Middle frontal gyrus (tissue), 1 donor: ENCODE results near the gene RPL10A.

Experiments
- DNase-seq: peaks from one replicate; pipeline ENCODE4 v3.0.0-alpha.2; 2015; ENCODE audit warnings: low spot score; ENCODE audit errors: extremely low spot score

RPL10A gene

DNA sequence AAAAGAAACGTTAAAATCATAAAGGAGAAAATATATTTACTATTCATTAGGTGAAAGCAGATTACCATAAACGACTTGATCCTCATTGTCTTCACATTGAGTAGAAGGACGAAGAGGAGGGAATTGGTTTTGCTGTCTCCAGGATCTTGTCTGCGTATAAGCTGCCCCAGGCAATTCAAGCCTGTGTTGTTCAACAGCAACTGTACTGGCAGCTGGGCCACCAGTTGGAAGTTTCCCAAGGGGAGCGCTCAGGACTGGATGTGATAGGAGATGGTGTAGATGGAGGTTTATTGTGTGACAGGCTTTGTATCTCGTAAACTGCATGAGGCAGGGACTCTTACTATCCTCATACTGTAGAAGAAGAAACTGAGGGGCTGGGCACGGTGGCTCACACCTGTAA is 20.0 kb upstream of the RPL10A start:
- DNase-seq = no peak

DNA sequence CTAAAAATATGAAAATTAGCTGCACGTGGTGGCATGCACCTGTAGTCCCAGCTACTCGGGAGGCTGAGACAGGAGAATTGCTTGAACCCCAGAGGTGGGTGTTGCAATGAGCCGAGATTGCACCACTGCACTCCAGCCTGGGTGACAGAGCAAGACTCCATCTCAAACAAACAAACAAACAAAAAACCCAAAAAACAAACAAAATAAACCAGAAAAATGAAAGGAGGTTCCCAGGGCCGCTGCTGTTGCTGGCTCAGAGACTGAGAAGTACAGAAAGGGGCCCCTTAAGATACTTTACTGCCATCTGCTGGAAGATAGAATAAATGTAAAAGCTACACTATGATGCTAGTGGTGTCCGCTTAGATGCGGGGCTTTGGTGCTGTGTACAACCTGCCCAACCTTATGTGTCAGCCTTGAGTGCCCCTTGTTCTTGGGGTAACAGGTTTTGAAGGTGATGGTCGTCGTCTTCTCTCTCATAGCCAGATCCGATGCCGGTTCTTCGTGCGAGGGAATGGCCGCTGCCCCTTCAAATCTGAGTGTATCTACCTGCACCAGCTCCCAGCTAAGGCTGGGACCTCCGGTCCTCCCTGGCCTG is 18.8 kb upstream of the RPL10A start:
- DNase-seq = peak; percentile 63

DNA sequence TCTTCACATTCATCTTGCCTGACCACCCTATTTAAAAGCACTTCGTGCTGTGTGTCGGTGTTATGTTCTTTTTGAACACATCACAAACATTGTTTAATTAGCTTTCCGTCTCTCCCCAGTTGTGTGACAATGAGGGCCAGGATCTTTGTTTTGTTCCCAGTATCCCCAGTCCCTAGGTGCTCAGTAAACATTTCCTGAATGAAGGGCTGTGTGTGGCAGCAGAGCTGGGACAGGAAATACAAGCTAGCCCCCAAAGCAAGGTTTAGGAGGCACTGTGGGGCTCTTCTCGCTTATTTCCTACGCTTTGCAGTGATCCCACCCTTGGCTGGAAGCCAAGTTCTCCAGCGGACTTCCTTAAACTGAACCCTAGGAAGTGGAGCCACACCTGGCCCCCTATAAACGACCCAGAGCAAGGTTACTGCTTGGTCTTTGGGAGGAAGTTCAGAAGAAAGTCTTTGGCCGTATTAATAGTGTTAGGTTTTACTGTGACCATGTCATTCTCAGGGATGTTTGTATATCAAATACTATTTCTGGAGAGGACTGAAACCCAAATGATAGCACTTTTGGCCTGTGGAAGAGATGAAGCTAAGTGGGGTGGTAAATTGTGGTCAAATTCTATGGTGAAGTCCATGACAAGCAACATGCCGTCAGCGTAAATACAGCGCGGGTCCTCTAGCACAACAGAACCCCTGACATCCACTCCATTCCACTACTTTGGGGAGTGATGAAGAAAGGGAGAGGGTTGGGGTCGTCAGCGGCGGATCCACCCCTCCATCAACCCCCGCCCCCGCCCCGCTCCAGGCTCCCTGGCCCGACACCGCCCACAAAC is 16.6 kb upstream of the RPL10A start:
- DNase-seq = no peak

DNA sequence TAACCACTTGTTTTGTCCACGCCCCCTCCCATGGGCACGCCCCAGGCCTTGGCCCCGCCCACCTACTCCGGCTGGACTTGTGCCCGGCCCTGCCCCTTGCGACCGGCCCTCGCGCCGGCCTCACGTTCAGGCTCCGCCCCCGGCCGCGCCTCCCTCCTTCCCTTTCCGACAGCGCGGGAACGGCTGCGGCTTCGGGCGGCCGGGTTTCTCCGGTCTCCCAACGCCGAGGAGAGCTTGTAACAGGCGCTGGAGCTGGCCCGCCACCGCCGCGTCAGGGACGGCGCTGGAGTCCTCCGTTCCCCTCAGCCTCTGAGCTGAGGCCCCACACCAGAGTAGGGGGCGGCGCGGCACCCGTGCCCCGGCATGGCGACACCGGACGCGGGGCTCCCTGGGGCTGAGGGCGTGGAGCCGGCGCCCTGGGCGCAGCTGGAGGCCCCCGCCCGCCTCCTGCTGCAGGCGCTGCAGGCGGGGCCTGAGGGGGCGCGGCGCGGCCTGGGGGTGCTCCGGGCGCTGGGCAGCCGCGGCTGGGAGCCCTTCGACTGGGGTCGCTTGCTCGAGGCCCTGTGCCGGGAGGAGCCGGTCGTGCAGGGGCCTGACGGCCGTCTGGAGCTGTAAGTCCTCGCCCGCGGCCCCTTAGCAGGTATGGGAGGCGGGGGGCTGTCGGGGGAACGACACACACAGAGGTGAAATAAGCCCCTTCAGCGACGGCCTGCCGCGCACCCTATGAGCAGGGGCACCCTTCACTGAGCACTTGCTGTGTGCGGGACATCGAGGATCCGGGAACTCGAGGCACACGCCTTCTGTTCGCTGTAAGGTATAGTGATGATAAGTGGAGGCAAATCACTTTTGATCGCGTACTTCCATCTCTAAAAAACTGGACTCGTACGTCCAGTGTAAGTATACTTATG is 15.8 kb upstream of the RPL10A start, which contains the start of gene FANCE:
TSS of gene FANCE (plus strand) at position 156 of the 908 bp plus-strand sequence. CDS start at position 364, 208 bp downstream.
- peak; percentile 75 for DNase-seq

DNA sequence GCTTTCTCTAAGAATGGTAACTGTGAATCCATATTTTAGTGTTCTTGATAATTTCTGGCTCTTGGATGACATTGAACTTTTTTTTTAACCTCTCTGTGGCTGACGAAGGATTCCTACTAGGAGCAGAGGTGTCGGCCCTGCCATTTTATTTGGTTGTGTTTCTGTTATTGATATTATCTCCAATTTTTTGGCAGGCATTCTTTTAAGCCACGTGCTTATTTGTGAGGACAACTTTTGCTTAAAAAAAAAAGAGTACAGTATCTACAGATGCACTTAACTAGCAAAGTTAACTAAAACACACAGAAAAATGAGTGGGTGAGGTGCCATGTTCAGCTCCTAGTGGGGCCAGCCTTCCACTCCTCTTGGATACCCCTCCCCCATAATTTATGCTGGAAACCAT is 15.0 kb upstream of the RPL10A start:
- no peak for DNase-seq

DNA sequence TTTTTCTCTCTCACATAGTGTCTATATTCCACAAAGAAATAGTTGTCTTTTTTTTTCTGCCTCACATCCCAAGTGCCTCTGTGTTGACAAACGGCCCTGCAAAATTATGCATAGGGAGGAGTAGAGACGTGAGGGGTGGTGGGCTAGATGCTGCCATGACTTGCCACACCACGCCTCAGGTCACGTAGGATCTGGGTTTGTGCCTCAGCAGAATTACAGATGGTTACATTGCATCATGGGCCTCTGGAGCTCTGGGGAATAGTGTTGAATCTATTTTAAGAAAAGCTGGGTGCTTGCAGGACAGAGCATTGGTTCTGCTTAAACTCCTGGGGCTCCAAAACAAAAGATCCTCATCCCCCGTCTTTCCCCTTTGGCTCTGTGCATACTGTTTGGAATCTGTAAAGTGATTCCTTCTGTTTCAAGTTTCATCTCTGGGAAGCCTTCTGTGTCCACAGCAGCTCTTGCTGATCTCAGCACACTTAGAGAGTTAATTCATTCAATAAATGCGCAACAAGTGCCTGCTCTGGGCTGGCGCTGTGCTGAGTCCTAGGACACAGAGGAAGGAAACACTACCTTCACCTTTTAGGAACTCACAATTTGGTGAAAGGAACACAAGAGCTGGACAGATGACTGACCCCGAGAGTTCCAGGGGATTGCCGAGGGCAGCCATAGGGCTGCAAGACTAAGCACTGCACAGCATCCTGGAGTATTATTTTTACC is 13.7 kb upstream of the RPL10A start:
- no peak for DNase-seq

DNA sequence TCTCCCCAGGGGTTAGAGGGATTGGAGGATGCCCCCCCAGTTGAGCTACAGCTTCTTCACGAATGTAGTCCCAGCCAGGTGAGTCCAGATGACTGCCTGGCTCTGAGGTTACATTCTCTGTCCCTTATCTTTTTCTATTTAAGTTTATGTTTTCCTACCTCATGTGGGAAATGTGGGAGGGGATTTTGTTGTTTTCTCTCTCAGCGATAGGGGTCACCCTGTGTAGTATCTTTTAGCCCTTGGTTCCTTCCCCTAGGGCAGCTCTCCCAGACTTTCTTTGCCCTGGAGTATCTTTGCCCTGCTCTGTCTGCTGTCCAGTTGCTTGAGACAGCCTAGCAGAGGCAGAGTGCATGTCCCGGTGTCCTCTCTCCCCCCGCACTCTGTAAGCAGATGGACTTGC is 10.3 kb upstream of the RPL10A start:
- DNase-seq = no peak

DNA sequence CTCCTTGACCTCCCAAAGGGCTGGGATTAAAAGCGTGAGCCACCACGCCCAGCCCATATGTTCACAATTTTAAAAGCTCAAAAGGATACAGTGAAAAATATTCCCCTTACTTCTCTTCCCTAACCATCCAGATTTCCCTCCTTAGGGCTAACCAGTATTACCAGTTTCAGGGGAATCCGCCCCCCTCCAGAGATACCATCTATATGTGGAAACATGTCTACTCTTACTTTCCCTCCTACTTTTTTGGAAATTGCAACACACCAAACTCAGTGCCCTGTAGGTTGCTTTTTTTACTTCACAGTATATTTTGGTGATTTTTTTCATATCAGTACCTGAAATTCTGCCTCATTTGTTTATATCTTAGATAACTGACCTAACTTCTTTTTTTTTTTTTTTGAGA is 6.9 kb upstream of the RPL10A start:
- DNase-seq = no peak

DNA sequence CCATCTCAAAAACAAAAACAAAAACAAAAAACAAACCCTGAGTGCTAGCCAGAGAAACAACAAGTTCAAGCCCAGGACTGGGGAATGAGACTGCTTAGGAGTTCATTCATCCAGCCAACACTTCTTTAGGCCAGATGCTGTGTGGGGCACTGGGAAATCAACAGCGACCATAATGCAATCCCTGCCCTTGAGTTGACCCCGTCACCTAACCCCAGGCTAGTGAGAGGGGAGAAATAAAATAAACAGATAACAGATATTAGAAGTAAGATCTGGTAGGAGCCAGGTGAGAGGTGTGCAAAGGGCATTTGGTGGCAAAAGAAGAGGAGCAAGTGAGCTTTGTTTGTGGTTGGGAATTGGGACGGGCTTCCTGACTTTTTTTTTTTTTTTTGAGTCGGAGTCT is 4.9 kb upstream of the RPL10A start:
- no peak for DNase-seq

DNA sequence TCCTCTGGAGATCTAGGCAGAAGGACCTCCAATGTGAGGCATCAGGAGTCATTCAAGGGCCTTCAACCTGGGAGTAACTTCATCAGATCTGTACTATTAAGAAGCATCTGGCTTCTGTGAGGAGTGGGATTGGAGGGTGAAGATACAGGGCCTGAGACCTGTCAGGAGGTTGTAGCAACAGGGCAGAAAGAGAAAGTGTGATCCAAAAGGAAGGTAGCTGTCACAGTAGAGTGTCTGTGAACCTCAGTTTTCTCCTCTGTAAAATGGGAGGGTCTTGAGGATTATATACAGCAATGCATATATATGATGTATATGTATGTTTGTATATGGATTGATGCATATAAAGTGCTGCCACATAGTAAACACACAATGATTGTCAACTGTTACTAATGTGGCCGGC is 2.6 kb upstream of the RPL10A start:
- DNase-seq = no peak

DNA sequence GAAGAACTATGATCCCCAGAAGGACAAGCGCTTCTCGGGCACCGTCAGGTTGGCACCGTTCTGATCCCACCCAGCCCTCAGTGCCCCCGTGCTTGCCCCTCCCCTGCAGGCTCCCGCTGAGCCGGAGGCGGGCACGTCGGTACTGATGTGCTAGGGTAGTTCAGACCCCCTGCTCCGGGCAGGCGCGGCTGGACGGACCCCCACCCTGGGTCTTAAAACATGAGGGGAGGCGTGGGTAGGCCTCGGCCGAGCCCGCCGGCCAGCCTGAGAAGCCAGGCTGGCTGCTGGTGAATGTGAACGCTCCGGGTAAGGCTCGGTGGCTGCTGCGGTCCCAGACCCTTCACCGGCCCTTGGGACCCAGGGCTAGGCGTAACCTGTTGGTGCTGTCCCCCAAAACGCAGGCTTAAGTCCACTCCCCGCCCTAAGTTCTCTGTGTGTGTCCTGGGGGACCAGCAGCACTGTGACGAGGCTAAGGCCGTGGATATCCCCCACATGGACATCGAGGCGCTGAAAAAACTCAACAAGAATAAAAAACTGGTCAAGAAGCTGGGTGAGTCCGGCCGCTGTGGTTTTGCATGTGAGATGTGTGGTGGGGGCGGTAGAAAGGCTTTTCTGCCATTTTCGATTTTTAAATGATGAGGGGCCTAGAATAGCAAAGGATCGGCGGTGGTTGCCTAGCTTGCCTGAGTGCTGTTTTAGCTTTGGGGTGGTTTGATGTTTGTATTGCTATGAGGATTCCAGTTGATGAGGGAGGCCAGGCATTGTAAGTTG is 964 bp downstream of the RPL10A start:
- DNase-seq = no peak

DNA sequence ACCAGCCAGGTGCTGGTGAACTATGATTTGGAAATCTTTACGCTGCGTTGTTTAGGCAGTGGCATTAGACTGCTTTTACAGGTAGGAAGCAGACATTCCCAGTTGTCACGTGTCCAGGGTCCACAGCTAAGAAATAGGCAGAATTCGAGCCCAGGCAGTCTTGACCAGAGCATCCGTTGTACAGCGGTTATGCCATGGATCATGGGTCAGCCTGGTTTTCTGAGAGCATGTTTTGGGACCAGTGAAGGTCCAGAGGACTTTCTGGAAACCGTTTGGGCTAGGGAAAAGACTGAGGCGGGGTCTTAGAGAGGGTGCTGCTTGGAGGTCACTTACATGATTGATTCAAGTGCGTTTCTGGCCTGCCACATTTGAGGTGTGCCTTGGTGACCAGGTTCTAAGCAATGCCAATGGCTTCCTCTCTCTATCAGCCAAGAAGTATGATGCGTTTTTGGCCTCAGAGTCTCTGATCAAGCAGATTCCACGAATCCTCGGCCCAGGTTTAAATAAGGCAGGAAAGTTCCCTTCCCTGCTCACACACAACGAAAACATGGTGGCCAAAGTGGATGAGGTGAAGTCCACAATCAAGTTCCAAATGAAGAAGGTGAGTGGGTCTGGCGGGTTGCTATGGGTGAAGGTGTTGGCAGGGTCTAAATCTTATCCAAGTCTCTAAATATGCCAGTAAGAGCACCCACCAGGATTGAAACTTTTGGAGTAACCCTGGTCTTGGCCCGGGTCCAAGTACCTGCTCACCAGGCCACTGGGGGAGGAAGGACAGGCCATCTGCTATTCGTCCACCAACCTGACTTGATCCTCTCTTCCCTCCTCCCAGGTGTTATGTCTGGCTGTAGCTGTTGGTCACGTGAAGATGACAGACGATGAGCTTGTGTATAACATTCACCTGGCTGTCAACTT is 1.8 kb downstream of the RPL10A start:
- DNase-seq = no peak

DNA sequence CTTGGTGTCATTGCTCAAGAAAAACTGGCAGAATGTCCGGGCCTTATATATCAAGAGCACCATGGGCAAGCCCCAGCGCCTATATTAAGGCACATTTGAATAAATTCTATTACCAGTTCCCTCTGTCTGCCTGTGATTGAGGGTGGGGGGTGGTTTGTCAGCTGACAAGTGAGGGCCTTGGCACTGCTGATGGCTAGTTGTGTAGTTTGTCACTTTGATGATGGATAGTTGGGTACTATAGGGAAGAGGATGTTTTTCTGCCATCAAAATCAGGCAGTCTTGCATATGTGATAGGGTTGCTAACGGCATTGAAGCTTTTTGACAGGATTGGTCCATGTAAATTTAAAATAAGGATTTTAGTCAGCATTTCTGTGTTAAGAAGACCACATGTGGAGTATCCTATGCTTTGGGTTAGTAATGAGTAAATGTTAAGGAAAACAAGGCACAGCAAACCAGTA is 2.5 kb downstream of the RPL10A start:
- DNase-seq = no peak

DNA sequence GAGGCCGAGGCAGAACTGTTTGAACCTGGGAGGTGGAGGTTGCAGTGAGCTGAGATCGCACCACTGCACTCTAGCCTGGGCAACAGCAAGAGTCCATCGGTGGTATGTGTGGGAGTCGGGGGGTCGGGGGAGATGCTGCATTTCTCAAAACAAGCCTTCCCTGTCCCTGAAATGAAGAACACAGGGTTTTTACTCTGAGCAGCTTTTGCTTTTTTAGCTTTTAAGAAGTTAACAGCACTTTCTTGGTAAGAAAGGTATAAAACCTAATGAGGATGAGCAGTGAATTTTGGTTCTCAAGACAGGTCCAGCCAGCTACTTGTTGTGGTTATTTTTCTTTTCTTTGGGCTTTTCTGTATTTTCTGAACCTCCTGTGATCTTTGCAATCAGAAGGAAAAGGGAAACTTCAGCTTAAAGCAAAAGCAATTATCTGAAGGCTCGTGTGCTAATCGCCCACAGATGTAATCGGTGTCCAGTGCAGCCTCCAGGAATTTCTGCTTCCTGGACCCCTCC is 3.7 kb downstream of the RPL10A start:
- no peak for DNase-seq

DNA sequence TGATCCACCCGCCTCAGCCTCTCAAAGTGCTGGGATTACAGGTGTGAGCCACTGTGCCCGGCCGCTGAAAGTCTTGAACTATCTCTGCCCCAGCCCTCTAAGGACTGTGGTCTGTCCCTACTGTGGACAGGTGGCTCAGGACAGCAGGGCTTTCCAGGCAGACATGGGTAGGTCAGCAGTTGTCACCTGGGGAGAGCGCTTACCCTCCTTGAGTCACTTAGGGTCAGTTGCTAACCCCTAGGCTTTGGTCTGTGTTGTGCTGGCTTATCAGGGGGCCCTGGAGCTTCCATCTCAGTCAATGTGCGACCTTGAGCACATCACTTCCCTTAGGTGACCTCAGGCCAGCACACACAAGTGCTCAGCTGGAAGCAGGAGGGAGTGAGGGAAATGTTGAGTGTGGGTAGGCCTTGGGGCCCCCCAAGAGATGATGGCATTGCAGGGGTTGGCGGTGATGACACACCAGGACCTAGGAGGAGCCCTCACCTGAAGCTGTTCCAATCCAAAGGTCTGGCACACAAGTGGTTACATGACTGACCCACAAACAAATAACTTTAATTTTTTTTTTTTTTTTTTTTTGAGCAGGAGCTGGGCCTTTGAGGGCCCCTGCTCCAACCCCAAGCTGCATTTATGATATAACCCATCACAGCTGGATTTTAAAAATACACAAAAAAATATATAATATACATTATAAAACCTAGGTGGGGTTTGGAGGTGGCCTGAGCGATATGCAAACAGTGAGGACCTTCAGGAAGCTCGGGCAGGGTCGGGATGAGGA is 5.1 kb downstream of the RPL10A start:
- no peak for DNase-seq

DNA sequence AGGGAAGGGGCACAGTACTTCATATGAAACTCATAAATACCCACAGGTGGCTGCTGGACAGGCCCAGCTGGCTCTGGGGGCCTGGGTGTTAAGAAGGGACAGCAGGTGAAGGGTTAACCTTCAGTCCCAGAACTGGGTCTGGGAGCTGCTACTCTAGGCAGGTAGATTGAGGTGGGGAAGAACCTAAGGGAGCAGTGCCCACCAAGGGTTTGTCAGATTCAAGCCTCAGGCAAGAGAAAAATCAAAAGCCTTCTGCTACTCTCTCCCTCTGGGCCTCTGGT is 5.6 kb downstream of the RPL10A start:
- no peak for DNase-seq

DNA sequence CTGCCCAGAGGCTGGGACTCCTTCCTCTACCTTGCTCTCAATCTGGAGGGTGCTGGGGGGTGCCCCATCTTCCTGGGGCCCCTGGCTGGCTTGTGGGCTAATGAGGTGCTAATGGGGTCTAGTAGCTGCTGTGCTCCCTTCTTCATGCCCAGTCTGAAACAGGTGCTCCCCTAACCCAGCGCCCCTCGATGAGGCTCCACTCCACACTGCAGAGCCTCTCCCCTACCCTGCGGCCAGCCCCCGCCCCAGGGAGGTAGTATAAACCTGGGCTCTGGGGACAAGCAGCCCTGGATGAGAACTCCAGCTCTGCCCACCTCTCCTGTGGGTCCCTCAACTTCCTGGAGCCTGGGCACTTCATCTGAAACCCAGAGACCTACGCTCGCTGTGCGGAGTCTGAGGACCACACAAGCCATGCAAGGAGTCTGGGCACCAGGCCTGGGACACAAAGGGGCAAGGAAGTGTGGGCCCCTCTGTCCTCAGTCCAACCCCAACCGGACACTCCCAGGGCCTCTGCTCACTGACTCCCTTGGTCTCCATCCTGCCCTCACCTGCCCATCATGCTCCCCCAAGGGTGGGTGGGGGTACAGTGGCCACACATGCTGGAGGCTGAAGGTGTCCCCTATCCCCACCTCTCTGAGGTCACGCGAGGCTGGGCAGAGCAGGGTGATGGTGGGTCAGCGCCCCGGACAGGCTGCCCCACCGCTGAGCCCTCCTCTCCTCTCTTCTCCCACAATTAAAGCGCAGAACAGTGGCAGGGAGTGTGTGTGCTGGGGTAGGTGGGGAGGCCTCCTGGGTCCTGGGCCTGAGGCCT is 6.1 kb downstream of the RPL10A start:
- no peak for DNase-seq
